Measurements from ENCODE around the gene FBXL19. TPM values are rescaled to one million over a fixed set of nuclear protein-coding genes. Genes with fewer than 3 reads are reported as not detected.

The FBXL19 gene
- total and polyA plus RNA-seq, 9 of the 15 experiments (the other 6 are each of a cell fraction or from before 2014, with no cell fraction given) = 0.13 to 48.0 (median 13.5) TPM; not detected in 1

DNA sequence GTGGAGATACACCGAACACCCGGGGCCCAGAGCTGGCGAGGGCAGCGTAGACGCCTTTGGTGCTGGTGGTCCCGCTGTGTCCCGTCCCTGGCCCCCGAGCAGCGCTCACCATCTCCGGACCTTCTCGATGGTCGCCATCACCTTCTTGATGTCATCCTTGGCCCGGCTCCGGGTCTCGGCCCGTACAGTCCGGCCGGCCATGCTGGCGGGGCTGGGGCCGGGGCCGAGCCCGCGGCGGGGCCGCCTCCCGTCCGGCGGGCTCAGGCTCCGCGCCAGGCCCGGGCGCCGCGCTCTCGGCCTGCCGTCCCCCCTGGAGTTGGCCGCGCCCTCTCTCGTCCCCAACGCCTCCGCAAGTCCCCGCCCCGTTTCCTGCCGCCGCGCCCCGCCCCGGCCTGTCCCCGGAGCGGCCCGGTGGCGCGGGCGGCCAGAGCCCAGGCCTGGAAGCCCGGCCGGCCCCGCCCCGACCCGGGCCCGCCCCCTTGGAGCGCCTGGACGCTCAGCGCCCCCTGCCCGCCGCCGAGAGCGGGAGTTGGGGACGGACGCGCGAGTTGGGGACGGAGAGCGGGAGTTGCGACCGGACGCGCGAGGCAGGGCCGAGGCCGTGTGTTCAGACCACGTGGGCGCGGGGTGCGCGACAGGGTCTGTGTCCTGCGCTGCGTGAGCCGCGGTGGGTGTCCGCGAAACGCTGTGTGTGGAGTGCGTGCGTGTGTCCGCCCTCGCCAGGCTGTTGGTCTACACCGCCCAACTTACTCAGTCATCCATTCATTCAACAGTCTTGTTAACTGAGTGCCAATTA is 29.4 kb upstream of the FBXL19 start, which contains the start of gene BCL7C (continued):
- TF ChIP-seq, protein P1, sequence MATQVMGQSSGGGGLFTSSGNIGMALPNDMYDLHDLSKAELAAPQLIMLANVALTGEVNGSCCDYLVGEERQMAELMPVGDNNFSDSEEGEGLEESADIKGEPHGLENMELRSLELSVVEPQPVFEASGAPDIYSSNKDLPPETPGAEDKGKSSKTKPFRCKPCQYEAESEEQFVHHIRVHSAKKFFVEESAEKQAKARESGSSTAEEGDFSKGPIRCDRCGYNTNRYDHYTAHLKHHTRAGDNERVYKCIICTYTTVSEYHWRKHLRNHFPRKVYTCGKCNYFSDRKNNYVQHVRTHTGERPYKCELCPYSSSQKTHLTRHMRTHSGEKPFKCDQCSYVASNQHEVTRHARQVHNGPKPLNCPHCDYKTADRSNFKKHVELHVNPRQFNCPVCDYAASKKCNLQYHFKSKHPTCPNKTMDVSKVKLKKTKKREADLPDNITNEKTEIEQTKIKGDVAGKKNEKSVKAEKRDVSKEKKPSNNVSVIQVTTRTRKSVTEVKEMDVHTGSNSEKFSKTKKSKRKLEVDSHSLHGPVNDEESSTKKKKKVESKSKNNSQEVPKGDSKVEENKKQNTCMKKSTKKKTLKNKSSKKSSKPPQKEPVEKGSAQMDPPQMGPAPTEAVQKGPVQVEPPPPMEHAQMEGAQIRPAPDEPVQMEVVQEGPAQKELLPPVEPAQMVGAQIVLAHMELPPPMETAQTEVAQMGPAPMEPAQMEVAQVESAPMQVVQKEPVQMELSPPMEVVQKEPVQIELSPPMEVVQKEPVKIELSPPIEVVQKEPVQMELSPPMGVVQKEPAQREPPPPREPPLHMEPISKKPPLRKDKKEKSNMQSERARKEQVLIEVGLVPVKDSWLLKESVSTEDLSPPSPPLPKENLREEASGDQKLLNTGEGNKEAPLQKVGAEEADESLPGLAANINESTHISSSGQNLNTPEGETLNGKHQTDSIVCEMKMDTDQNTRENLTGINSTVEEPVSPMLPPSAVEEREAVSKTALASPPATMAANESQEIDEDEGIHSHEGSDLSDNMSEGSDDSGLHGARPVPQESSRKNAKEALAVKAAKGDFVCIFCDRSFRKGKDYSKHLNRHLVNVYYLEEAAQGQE (IDR thresholded peaks at IDR 0.05; ENCODE audit: borderline replicate concordance) = peak; percentile 52
- TF ChIP-seq, protein P1 (CRISPR knock-in tag; IDR thresholded peaks at IDR 0.05; ENCODE audit: low read depth) = peak; percentile 41
- TF ChIP-seq ZNF445 (CRISPR knock-in tag; IDR thresholded peaks at IDR 0.05; ENCODE audit: low read depth) (no peak), POLR2AphosphoS5 (IDR thresholded peaks at IDR 0.05; ENCODE audit: control insufficient read depth, insufficient read depth, low read depth, low read length) (peak; percentile 21; the same call in 1 of the 2 replicates), MED1 (CRISPR knock-in tag; IDR thresholded peaks at IDR 0.05; ENCODE audit: borderline replicate concordance) (peak; percentile 19; the same call in 1 of the 2 replicates), KHSRP (IDR thresholded peaks at IDR 0.05) (no peak), POLR3G (IDR thresholded peaks at IDR 0.05; ENCODE audit: extremely low read depth, insufficient read length, insufficient replicate concordance) (no peak), ZBTB17 (CRISPR knock-in tag; IDR thresholded peaks at IDR 0.05) (peak; percentile 60; the same call in 1 of the 2 replicates), TFAM (CRISPR knock-in tag; conservative IDR thresholded peaks at IDR 0.05) (no peak), TAL1 (IDR thresholded peaks at IDR 0.05) (no peak), RB1 (IDR thresholded peaks at IDR 0.05; ENCODE audit: low read depth) (peak; percentile 95), SAFB (IDR thresholded peaks at IDR 0.05; ENCODE audit: borderline replicate concordance, low read depth, low read length) (peak; percentile 92), CXXC5 (CRISPR knock-in tag; IDR thresholded peaks at IDR 0.05) (peak; percentile 92), BACH1 (tag; IDR thresholded peaks at IDR 0.05) (no peak), KLF6 (CRISPR knock-in tag; IDR thresholded peaks at IDR 0.05; ENCODE audit: borderline replicate concordance) (no peak; the same call in 1 of the 2 replicates), ZBTB8A (IDR thresholded peaks at IDR 0.05; ENCODE audit: partially characterized antibody) (no peak), ZNF586 (CRISPR knock-in tag; conservative IDR thresholded peaks at IDR 0.05) (0 out of 2 replicates have a peak, but pooled peaks have one; percentile 35)
- TF ChIP-seq, protein P2, sequence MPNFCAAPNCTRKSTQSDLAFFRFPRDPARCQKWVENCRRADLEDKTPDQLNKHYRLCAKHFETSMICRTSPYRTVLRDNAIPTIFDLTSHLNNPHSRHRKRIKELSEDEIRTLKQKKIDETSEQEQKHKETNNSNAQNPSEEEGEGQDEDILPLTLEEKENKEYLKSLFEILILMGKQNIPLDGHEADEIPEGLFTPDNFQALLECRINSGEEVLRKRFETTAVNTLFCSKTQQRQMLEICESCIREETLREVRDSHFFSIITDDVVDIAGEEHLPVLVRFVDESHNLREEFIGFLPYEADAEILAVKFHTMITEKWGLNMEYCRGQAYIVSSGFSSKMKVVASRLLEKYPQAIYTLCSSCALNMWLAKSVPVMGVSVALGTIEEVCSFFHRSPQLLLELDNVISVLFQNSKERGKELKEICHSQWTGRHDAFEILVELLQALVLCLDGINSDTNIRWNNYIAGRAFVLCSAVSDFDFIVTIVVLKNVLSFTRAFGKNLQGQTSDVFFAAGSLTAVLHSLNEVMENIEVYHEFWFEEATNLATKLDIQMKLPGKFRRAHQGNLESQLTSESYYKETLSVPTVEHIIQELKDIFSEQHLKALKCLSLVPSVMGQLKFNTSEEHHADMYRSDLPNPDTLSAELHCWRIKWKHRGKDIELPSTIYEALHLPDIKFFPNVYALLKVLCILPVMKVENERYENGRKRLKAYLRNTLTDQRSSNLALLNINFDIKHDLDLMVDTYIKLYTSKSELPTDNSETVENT (CRISPR knock-in tag; IDR thresholded peaks at IDR 0.05) = peak; percentile 87

Data from K562 (cell line).